GM12878 (cell line): Measurements from ENCODE around the gene LCLAT1. TPM values are rescaled to one million over a fixed set of nuclear protein-coding genes. Genes with fewer than 3 reads are reported as not detected.
"Not testable (repeated sequence)": the region's sequence is repeated elsewhere in the genome, so short reads cannot be mapped to it uniquely, and the experiment has no call there.

Source experiments
- ATAC-seq: fragments of 200-7000 bp; cut with Tn5 transposase; 3 replicates; pipeline ENCODE4 v1.9.1; 2020; ENCODE audit warnings: mild to moderate bottlenecking, moderate library complexity
- BruUV-seq: library from RNA; stranded (reverse); fragments of 400-500 nt; replicated peaks from 2 replicates; lab custom pipeline; 2021; lab: Mats Ljungman, UMichigan
- CTCF ChIA-PET: fragments of 300-600 bp; sonication (Branson Sonifier 250); formaldehyde crosslinking; extraction: SDS; loops from one replicate; lab custom pipeline; 2021; ENCODE audit warnings: inconsistent platforms; lab: Yijun Ruan, JAX
- POLR2A ChIA-PET: fragments of 350-600 bp; formaldehyde crosslinking; extraction: SDS; loops from one replicate; lab custom pipeline; 2021; ENCODE audit warnings: inconsistent platforms; lab: Charles Lee
- RAD21 ChIA-PET: fragments of 300-600 bp; sonication (Branson Sonifier 250); formaldehyde crosslinking; loops from one replicate; lab custom pipeline; 2023; ENCODE audit warnings: antibody characterized with exemption; ENCODE audit not compliant: unreplicated experiment; lab: Charles Lee
- SMC1A ChIA-PET: fragments of 300-600 bp; sonication (Branson Sonifier 250); formaldehyde crosslinking; loops from one replicate; lab custom pipeline; 2023; ENCODE audit not compliant: unreplicated experiment, uncharacterized antibody; lab: Charles Lee
- DNase-seq: peaks from one replicate; pipeline ENCODE4 v3.0.0-alpha.2; 2011; ENCODE audit warnings: low read depth, low spot score
- FAIRE-seq: peaks from 3 replicates; lab custom pipeline; 2011; peaks lifted over from hg19 to GRCh38; lab: Jason Lieb, UNC
- H2AFZ ChIP-seq: 2 replicates; pipeline ENCODE4 v1.6.0; 2011; ENCODE audit warnings: low read depth, low read length, control low read depth; ENCODE audit not compliant: control insufficient read depth
- H3K27ac ChIP-seq: 2 replicates; pipeline ENCODE4 v1.5.1; 2011; ENCODE audit warnings: control low read depth; ENCODE audit not compliant: control insufficient read depth, insufficient read depth
- H3K27me3 ChIP-seq, 2 experiments: replicated peaks in 1 of 2; 2 replicates each; pipeline versions ENCODE4 v1.6.0 to v1.6.1; 2011; ENCODE audit warnings: low read length in 1 of 2; ENCODE audit not compliant: control insufficient read depth in 2 of 2, insufficient read depth in 2 of 2
- H3K36me3 ChIP-seq, 2 experiments: 2 replicates each; pipeline ENCODE4 v1.5.1; 2011; ENCODE audit warnings: low read length in 1 of 2; ENCODE audit not compliant: control insufficient read depth in 2 of 2, insufficient read depth in 2 of 2
- H3K4me1 ChIP-seq: 2 replicates; pipeline ENCODE4 v1.6.1; 2011; ENCODE audit warnings: mild to moderate bottlenecking, low read length, moderate library complexity, mixed read lengths; ENCODE audit not compliant: control insufficient read depth, insufficient read depth
- H3K4me2 ChIP-seq: 2 replicates; pipeline ENCODE4 v1.6.0; 2011; ENCODE audit warnings: control low read depth; ENCODE audit not compliant: control insufficient read depth, insufficient read depth
- H3K4me3 ChIP-seq: fragments of 200-600 bp; sonication (generic); 2 replicates; pipeline ENCODE4 v1.5.1; 2016
- H3K79me2 ChIP-seq: 2 replicates; pipeline ENCODE4 v1.6.0; 2011; ENCODE audit warnings: low read length; ENCODE audit not compliant: control insufficient read depth, insufficient read depth
- H3K9ac ChIP-seq: 2 replicates; pipeline ENCODE4 v1.8.0; 2011; ENCODE audit warnings: low read length, control low read depth, mixed read lengths; ENCODE audit not compliant: control insufficient read depth, insufficient read depth
- H3K9me3 ChIP-seq: replicated peaks from 3 replicates; pipeline ENCODE4 v1.5.1; 2011; ENCODE audit warnings: mild to moderate bottlenecking, low read length; ENCODE audit not compliant: control insufficient read depth, insufficient read depth
- H4K20me1 ChIP-seq: 2 replicates; pipeline ENCODE4 v1.6.0; 2011; ENCODE audit not compliant: control insufficient read depth, insufficient read depth
- CHD1 ChIP-seq: IDR thresholded peaks from 2 replicates; pipeline ENCODE4 v1.6.1; 2012; ENCODE audit warnings: low read depth, low read length, improper control_type of control experiment
- CHD2 ChIP-seq: IDR thresholded peaks from 2 replicates; pipeline ENCODE4 v1.6.1; 2011; ENCODE audit warnings: low read depth, low read length, improper control_type of control experiment, borderline replicate concordance
- HDAC2 ChIP-seq: fragments of 200-600 bp; sonication (generic); IDR thresholded peaks from 2 replicates; pipeline ENCODE4 v1.6.1; 2017
- JUND ChIP-seq: IDR thresholded peaks from 2 replicates; pipeline ENCODE4 v1.6.1; 2012; ENCODE audit warnings: low read depth, mild to moderate bottlenecking, low read length, improper control_type of control experiment, moderate library complexity
- MTA2 ChIP-seq: fragments of 450-650 bp; IDR thresholded peaks from 2 replicates; pipeline ENCODE4 v1.6.1; 2016; ENCODE audit warnings: low read depth, mild to moderate bottlenecking, moderate library complexity
- MXI1 ChIP-seq: fragments of 150-350 bp; IDR thresholded peaks from 2 replicates; pipeline ENCODE4 v1.6.1; 2011; ENCODE audit warnings: low read depth, mild to moderate bottlenecking, inconsistent platforms, low read length, improper control_type of control experiment
- ZSCAN29 ChIP-seq: fragments of 450-650 bp; IDR thresholded peaks from 2 replicates; pipeline ENCODE4 v1.6.1; 2017; ENCODE audit warnings: mild to moderate bottlenecking, moderate library complexity
- WGBS: methylation state at CpG from one replicate; pipeline ENCODE4 v1.1.6; 2016; ENCODE audit warnings: low lambda C conversion rate; ENCODE audit not compliant: insufficient replicate concordance, insufficient coverage; ENCODE audit errors: missing lambda C conversion rate; 5-methylcytosine and 5-hydroxymethylcytosine counted together
- in situ Hi-C: fragments of 300-500 bp; cut with MboI; formaldehyde crosslinking; loops from 9 replicates; pipeline ENCODE4 v1.14.3; 2018; ENCODE audit warnings: mixed read lengths
- intact Hi-C: fragments of 100-400 bp; cut with micrococcal nuclease; formaldehyde crosslinking; loops from one replicate; pipeline ENCODE4 v1.14.2; 2022; ENCODE audit not compliant: unreplicated experiment
- polyA plus RNA-seq, 11 experiments: library from polyadenylated mRNA; depleted of rRNA in 4 of 11; unstranded in 6 of 11; stranded (reverse) in 5 of 11; fragments of >200 nt; fragmentation: Nextera tagmentation in 4 of 11; fragmentation: Illumina TruSeq in 1 of 11; extraction: Ambion mirVana in 4 of 11; extraction: Trizol in 1 of 11; gene quantifications; 1 replicate in 1 of 11; 2 replicates in 10 of 11; pipeline versions ENCODE4 v1.2.1 to v1.2.3, GENCODE V29; 2011 to 2016; ENCODE audit warnings: inconsistent platforms in 2 of 11, missing spikeins in 2 of 11, low read depth in 1 of 11
- total RNA-seq, 4 experiments: library from RNA; depleted of rRNA in 3 of 4; stranded (reverse); fragments of >200 nt in 3 of 4; fragmentation: Illumina TruSeq in 1 of 4; extraction: Trizol in 1 of 4; gene quantifications; 2 replicates each; pipeline versions ENCODE4 v1.2.1 to v1.2.3, GENCODE V29; 2013 to 2021

LCLAT1 gene
- total and polyA plus RNA-seq, 10 of the 15 experiments (the other 5 are each of a cell fraction or from before 2014, with no cell fraction given): 8.1 to 33.0 (median 15.9) TPM

DNA sequence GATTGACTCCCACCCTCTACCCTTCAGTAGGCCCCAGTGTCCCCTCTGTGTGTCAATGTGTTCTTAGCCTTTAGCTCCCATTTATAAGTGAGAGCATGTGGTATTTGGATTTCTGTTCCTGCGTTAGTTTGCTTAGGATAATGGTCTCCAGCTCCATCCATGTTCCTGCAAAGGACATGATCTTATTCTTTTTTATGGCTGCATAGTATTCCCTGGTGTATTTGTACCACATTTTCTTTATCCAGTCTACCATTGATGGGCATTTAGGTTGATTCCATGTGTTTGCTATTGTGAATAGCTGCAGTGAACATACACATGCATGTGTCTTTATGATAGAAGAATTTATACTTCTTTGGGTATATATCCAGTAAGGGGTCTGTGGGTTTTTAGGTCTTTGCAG, 60.4 kb downstream of the LCLAT1 start:
- 95% methylated on average over 1 of the region's 1 CpG for WGBS
- H2AFZ ChIP-seq, H4K20me1 ChIP-seq, H3K79me2 ChIP-seq, H3K27ac ChIP-seq, H3K4me3 ChIP-seq, DNase-seq, in situ Hi-C loops, H3K36me3 ChIP-seq, H3K4me1 ChIP-seq, BruUV-seq, H3K9me3 ChIP-seq, FAIRE-seq, H3K4me2 ChIP-seq, H3K9ac ChIP-seq, ATAC-seq, H3K27me3 ChIP-seq: not testable (repeated sequence)
- RAD21 ChIA-PET: interaction anchor here (1.1 to 1.2 kb wide), 2 partner anchors 161 to 173 kb away, joined by 3 read pairs; no protein-coding TSS in a partner anchor
- SMC1A ChIA-PET: interaction anchor here (0.6 to 6.4 kb wide), 6 partner anchors 14 to 172 kb away, joined by 4 to 41 read pairs (median 10); no protein-coding TSS in a partner anchor
- POLR2A ChIA-PET: interaction anchor here (1.2 to 1.8 kb wide), 3 partner anchors 14 to 70 kb away, joined by 3 to 7 read pairs (median 3); no protein-coding TSS in a partner anchor
- CTCF ChIA-PET: interaction anchor here (0.8 to 2.2 kb wide), 3 partner anchors 10 to 299 kb away, joined by 3 to 10 read pairs (median 3); no protein-coding TSS in a partner anchor
- intact Hi-C loops: loop anchor here (10.0 kb wide), 1 partner anchor 117 kb away; no protein-coding TSS in a partner anchor

DNA sequence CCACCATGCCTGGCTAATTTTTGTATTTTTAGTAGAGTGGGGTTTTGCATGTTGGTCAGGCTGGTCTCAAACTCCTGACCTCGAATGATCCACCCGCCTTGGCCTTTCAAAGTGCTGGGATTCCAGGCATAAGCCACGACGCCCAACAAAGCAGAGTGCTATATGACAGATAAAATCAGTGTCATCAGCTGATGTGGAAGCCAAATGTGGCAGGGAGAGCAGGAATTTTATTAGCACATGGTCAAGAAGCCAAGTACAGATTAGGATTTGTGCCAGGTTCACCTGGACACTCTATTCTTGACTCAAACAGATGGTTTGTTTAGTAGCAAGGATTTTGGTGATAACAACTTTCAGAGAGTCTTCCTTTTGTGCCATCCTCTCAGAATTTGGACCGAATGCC, 62.7 kb downstream of the LCLAT1 start:
- intact Hi-C loops: loop anchor here (10.0 kb wide), 1 partner anchor 115 kb away; no protein-coding TSS in a partner anchor
- ChIA-PET SMC1A (interaction anchor here (0.7 to 0.8 kb wide), 3 partner anchors 19 to 93 kb away, joined by 3 to 4 read pairs (median 3); no protein-coding TSS in a partner anchor), POLR2A (interaction anchor here (1.0 to 1.2 kb wide), 2 partner anchors 13 to 34 kb away, joined by 4 read pairs; no protein-coding TSS in a partner anchor)
- Histone ChIP-seq H3K9ac (no peak overlapping the region), H3K4me3 (no peak overlapping the region), H3K36me3 (no peaks in the 10 kb centered on the region), H3K4me2 (no peak overlapping the region), H3K9me3 (peaks cover 2% of the 10 kb centered on the region), H3K4me1 (peaks cover 11% of the 10 kb centered on the region), H2AFZ (no peak overlapping the region), H3K27me3 (no peaks in the 10 kb centered on the region), H3K79me2 (no peaks in the 10 kb centered on the region; the same call in none of the 2 replicates), H4K20me1 (no peaks in the 10 kb centered on the region), H3K27ac (no peak overlapping the region)
- DNase-seq: no peak
- no peak for ATAC-seq
- no peak for FAIRE-seq
- BruUV-seq: no TSS peak
- 92% methylated on average over 5 of the region's 5 CpGs for WGBS
- TF ChIP-seq MXI1 (no peak), CHD1 (no peak), ZSCAN29 (no peak), CHD2 (no peak), HDAC2 (no peak), JUND (no peak), MTA2 (no peak)
- TF ChIP-seq, all 136 proteins: peak for 0
- in situ Hi-C loops: no loop called here
- ChIA-PET RAD21 (interaction anchor here (1.1 kb wide), 1 partner anchor 34 kb away, joined by 3 read pairs; no protein-coding TSS in a partner anchor), CTCF (no interaction called here)
